ENCODE results near the gene ATP9B.

DNA sequence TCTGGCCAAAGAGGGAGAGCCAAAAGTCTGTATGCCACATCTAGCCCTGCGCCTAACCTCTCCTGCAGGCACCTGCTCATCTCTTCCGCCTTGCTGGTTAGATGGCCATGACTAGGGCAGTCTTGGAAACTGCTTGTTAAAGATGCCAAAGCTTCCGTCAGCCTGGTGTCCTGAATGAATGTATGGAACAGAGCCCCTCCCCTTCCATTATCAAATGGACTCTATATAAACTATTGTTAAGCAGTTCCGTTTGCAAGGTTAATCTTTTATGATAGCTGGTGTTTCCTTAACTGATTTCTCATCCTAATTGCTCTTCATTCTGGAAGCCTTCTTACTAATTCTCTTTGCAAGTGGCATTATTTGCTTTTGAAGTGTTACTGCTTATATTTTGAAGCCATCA lies 87.1 kb downstream of the ATP9B start:
- TF ChIP-seq, protein P1, sequence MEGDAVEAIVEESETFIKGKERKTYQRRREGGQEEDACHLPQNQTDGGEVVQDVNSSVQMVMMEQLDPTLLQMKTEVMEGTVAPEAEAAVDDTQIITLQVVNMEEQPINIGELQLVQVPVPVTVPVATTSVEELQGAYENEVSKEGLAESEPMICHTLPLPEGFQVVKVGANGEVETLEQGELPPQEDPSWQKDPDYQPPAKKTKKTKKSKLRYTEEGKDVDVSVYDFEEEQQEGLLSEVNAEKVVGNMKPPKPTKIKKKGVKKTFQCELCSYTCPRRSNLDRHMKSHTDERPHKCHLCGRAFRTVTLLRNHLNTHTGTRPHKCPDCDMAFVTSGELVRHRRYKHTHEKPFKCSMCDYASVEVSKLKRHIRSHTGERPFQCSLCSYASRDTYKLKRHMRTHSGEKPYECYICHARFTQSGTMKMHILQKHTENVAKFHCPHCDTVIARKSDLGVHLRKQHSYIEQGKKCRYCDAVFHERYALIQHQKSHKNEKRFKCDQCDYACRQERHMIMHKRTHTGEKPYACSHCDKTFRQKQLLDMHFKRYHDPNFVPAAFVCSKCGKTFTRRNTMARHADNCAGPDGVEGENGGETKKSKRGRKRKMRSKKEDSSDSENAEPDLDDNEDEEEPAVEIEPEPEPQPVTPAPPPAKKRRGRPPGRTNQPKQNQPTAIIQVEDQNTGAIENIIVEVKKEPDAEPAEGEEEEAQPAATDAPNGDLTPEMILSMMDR (IDR thresholded peaks at IDR 0.05): no peak
- TF ChIP-seq POLR2A (IDR thresholded peaks at IDR 0.05): no peak

Measured in right lobe of liver (tissue), 4 donors.